Measurements from ENCODE around the gene ROR1. TPM values are rescaled to one million over a fixed set of nuclear protein-coding genes. Genes with fewer than 3 reads are reported as not detected.

The ROR1 gene
- total and polyA plus RNA-seq, 2 donors (not counting 3 experiments of a cell fraction or from before 2014, with no cell fraction given), result 2.6 to 3.5 TPM

- TF ChIP-seq POLR2A (IDR thresholded peaks at IDR 0.05; ENCODE audit: low read depth, low read length), result no peak
- no peak for TF ChIP-seq EZH2 (IDR thresholded peaks at IDR 0.05; ENCODE audit: borderline replicate concordance, low read depth, low read length, severe bottlenecking)
- no peak for TF ChIP-seq FOS (IDR thresholded peaks at IDR 0.05; ENCODE audit: borderline replicate concordance, insufficient read depth, low read length)
- no peak for TF ChIP-seq GATA2 (IDR thresholded peaks at IDR 0.05; ENCODE audit: insufficient read depth, insufficient read length, low read depth, low read length)
- TF ChIP-seq MYC (IDR thresholded peaks at IDR 0.05; ENCODE audit: low read depth, low read length), result no peak
- TF ChIP-seq, protein P1, sequence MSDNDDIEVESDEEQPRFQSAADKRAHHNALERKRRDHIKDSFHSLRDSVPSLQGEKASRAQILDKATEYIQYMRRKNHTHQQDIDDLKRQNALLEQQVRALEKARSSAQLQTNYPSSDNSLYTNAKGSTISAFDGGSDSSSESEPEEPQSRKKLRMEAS (IDR thresholded peaks at IDR 0.05; ENCODE audit: insufficient read depth, insufficient read length), result no peak
- TF ChIP-seq POLR2AphosphoS5 (IDR thresholded peaks at IDR 0.05; ENCODE audit: insufficient read depth, low read depth, low read length), result no peak
- TF ChIP-seq JUN (IDR thresholded peaks at IDR 0.05; ENCODE audit: borderline replicate concordance, insufficient read depth, insufficient read length, low read depth), result no peak
- TF ChIP-seq CTCF (IDR thresholded peaks at IDR 0.05; ENCODE audit: extremely low read depth in 1 of 2, insufficient read depth in 1 of 2, low read depth in 1 of 2, low read length in 2 of 2), result no peak
- intact Hi-C loops (cut with micrococcal nuclease), result loop anchor here (1.0 kb wide), 3 partner anchors 139 to 240 kb away; no protein-coding TSS in a partner anchor
- no peak overlapping the region for H3K27ac ChIP-seq (ENCODE audit: insufficient read depth, low read depth, low read length)
- POLR2A ChIA-PET, result no interaction called here
- H3K9ac ChIP-seq (replicated peaks; ENCODE audit: extremely low read depth, insufficient read depth, low read length), result no peak overlapping the region
- no peak for FAIRE-seq
- no peak overlapping the region for H3K4me3 ChIP-seq (replicated peaks in 1 of 3; ENCODE audit: insufficient read depth in 1 of 3, low read depth in 1 of 3, low read length in 3 of 3)
- no peak for DNase-seq (ENCODE audit: low read depth, low spot score)
- no peaks in the 10 kb centered on the region for H3K9me3 ChIP-seq (replicated peaks; ENCODE audit: control insufficient read depth, insufficient read depth, low read length)
- no peaks in the 10 kb centered on the region for H3K36me3 ChIP-seq (ENCODE audit: control insufficient read depth in 2 of 2, extremely low read depth in 1 of 2, insufficient read depth in 2 of 2, low read length in 2 of 2)
- no peak overlapping the region for H2AFZ ChIP-seq (ENCODE audit: low read depth, low read length)
- no peaks in the 10 kb centered on the region for H3K79me2 ChIP-seq (ENCODE audit: control insufficient read depth, insufficient read depth, low read length)
- peaks cover 5 to 6% of the 10 kb centered on the region in 2 experiments for H3K27me3 ChIP-seq (ENCODE audit: control insufficient read depth in 2 of 2, insufficient read depth in 2 of 2, low read length in 2 of 2)
- peaks cover 3% of the 10 kb centered on the region for H3K4me1 ChIP-seq (ENCODE audit: control insufficient read depth, extremely low read depth, insufficient read depth, low read length)
- dilution Hi-C loops (cut with MboI; ENCODE audit: extremely low pct_ligation_motif_present, low sequenced_read_pairs), result no loop called here
- no peaks in the 10 kb centered on the region for H4K20me1 ChIP-seq (replicated peaks; ENCODE audit: control insufficient read depth, extremely low read depth, insufficient read depth, low read length)
- CTCF ChIA-PET, result interaction anchor here (0.8 to 5.5 kb wide), 15 partner anchors 10 to 332 kb away, joined by 3 to 102 read pairs (median 7); partner anchors contain the start of gene ROR1
- H3K9me1 ChIP-seq (replicated peaks; ENCODE audit: control insufficient read depth, extremely low read depth, insufficient read depth, low read length), result no peaks in the 10 kb centered on the region
- H3K4me2 ChIP-seq (ENCODE audit: insufficient read depth, low read length), result no peak overlapping the region
- BruUV-seq (replicated peaks), result no TSS peak
These were observed 140.9 kb downstream of the ROR1 start for GRCh38 chr1:63914706-63915105.

Data from endothelial cell of umbilical vein (primary cell).